ENCODE results near the gene THEMIS2. TPM values are rescaled to one million over a fixed set of nuclear protein-coding genes. Genes with fewer than 3 reads are reported as not detected.

THEMIS2 gene
- total and polyA plus RNA-seq, 10 donors, result 82.4 to 433 (median 239) TPM

DNA sequence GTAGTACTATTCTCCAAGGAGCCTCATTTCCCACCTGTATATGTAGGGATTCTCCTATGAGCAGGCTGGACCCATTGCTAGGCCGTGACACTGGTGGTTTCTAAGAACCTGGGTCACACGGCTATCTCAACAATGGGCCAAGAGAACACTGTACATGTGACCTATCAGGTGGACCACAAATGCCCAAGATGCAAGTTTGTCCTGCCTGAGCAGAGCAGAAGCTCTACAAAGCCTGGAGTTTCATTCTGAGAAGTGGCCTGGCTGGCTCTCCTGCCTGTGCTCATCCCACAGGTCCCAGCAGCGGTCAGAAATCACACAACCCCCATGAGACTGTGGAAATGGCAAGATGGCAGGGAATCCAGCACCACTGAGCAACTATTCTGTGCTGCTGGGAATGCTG, 17.2 kb downstream of the THEMIS2 start:
- TF ChIP-seq CTCF (IDR thresholded peaks at IDR 0.05 in 8 of 11, conservative IDR thresholded peaks at IDR 0.05 in 3 of 11) (no peak), POLR2AphosphoS5 (IDR thresholded peaks at IDR 0.05) (peak in 1 of 3 donors; percentile 61)
- intact Hi-C loops (cut with DNase I; ENCODE audit: low total_unique reads), result no loop called here
- peaks cover 0 to 98% (median 42%) of the 10 kb centered on the region in 6 donors for H3K36me3 ChIP-seq
- H3K4me3 ChIP-seq, result no peak overlapping the region
- H3K9me3 ChIP-seq, result no peaks in the 10 kb centered on the region
- DNase-seq, result no peak
- peaks cover 18 to 96% (median 84%) of the 10 kb centered on the region in 6 donors for H3K4me1 ChIP-seq
- peak overlapping the region; percentile 9 to 97 (median 92) for H3K27ac ChIP-seq
- H3K27me3 ChIP-seq (replicated peaks in 1 of 7), result no peaks in the 10 kb centered on the region
- WGBS, 5 donors, result 80 to 83% (median 82%) methylated on average over 2 to 3 of the region's 3 CpGs

DNA sequence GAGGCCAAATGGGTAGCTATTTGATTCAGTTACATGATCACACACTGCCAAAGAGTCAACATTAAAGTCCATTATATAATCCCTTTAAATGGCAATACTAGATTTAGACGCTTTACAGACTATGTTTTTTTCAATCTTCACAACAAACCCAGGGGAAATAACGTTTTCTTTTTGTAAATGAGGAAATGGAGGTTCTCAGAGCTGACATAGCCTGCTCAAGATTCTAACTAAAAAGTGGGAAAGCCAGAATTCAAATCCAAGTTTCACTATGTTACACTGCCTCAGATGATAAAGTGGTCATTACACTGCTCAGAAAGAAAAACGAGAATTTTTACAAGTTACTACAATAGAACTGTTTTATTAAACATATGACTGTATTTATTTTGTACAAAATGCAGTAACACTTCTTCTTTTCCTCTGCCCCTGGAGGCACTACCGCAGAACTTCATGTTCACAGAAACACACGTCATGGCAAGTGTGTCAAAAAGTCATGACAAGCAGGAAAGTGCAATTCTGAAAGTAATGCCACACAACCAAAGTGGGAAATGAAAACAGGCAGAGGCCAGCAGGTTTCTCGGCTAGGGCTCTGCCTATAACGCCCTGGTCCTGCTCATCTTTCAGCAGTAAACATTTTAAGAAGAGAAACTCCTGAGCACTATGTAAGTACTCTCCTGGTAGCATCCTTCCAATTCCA, 19.0 kb downstream of the THEMIS2 start:
- 19 to 45% (median 36%) methylated on average over 7 of the region's 7 CpGs for WGBS, 5 donors
- no peaks in the 10 kb centered on the region for H3K9me3 ChIP-seq
- no peaks in the 10 kb centered on the region for H3K27me3 ChIP-seq (replicated peaks in 1 of 7)
- H3K4me3 ChIP-seq, result peak overlapping the region in 1 of 8 donors; percentile 57
- H3K36me3 ChIP-seq, result peaks cover 0 to 99% (median 59%) of the 10 kb centered on the region in 6 donors
- TF ChIP-seq CTCF (IDR thresholded peaks at IDR 0.05 in 8 of 11, conservative IDR thresholded peaks at IDR 0.05 in 3 of 11) (peak in 10 of 11 experiments; percentile 33 to 85 (median 64)), POLR2A (IDR thresholded peaks at IDR 0.05) (no peak), POLR2AphosphoS5 (IDR thresholded peaks at IDR 0.05) (peak in 2 of 3 donors; percentile 7 to 96)
- peak overlapping the region; percentile 69 to 97 (median 92) for H3K27ac ChIP-seq
- intact Hi-C loops (cut with DNase I; ENCODE audit: low total_unique reads), result no loop called here
- peaks cover 14 to 78% (median 65%) of the 10 kb centered on the region in 6 donors for H3K4me1 ChIP-seq
- DNase-seq, result peak; percentile 81

GRCh38 chr1:27894521-27894920, 22.2 kb downstream of the THEMIS2 start:
- DNase-seq, result no peak
- H3K4me3 ChIP-seq, result no peak overlapping the region
- peak overlapping the region in 4 of 8 donors; percentile 2 to 97 (median 94) for H3K27ac ChIP-seq
- H3K4me1 ChIP-seq, result peaks cover 0 to 52% (median 35%) of the 10 kb centered on the region in 6 donors
- intact Hi-C loops (cut with DNase I; ENCODE audit: low total_unique reads), result no loop called here
- TF ChIP-seq POLR2A (IDR thresholded peaks at IDR 0.05), result no peak
- no peak for TF ChIP-seq POLR2AphosphoS5 (IDR thresholded peaks at IDR 0.05)
- TF ChIP-seq CTCF (IDR thresholded peaks at IDR 0.05 in 8 of 11, conservative IDR thresholded peaks at IDR 0.05 in 3 of 11), result no peak
- H3K36me3 ChIP-seq, result peaks cover 0 to 99% (median 75%) of the 10 kb centered on the region in 6 donors
- no peaks in the 10 kb centered on the region for H3K27me3 ChIP-seq (replicated peaks in 1 of 7)
- 78 to 86% (median 81%) methylated on average over 3 of the region's 3 CpGs for WGBS, 5 donors
- no peaks in the 10 kb centered on the region for H3K9me3 ChIP-seq

DNA sequence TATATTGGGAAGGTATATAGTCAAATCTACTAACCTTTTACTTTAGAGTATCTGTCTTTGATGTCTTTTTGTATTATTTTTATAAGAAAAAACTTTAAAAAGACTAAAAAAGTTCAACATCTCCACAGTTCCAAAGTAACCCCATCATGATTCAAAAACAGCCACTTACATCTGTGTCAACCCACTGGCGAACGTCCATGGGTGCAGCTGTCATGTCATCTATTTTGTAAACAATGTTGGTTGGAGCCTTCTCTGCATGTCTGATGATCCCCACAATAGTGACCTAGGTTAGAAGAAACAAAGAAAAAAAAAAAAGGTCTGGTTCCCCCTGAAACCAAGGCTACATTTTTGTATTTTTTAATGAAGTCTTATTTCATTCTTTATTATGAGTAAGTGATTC, 34.4 kb downstream of the THEMIS2 start:
- intact Hi-C loops (cut with DNase I; ENCODE audit: low total_unique reads), result no loop called here
- Histone ChIP-seq H3K9me3 (no peaks in the 10 kb centered on the region), H3K4me1 (peaks cover 0 to 35% (median 9%) of the 10 kb centered on the region in 6 donors), H3K36me3 (peaks cover 0 to 100% (median 89%) of the 10 kb centered on the region in 6 donors), H3K27ac (peak overlapping the region in 1 of 8 donors; percentile 82), H3K27me3 (replicated peaks in 1 of 7) (no peaks in the 10 kb centered on the region), H3K4me3 (no peak overlapping the region)
- DNase-seq, result no peak
- 78 to 95% (median 82%) methylated on average over 2 of the region's 2 CpGs for WGBS, 5 donors
- TF ChIP-seq POLR2A (IDR thresholded peaks at IDR 0.05) (no peak), CTCF (IDR thresholded peaks at IDR 0.05 in 8 of 11, conservative IDR thresholded peaks at IDR 0.05 in 3 of 11) (no peak), POLR2AphosphoS5 (IDR thresholded peaks at IDR 0.05) (no peak)

Data from spleen (tissue), 11 donors.